GM06990 (cell line): ENCODE data around the gene PRORP.
A peak's percentile ranks its signal among the peaks of the same experiment; 100 is the strongest.
"Not testable (repeated sequence)": the region's sequence is repeated elsewhere in the genome, so short reads cannot be mapped to it uniquely, and the experiment has no call there.

Source experiments
- DNase-seq: peaks from one replicate; pipeline ENCODE4 v3.0.0-alpha.2; 2011; ENCODE audit not compliant: insufficient read length; ENCODE audit errors: extremely low read depth
- H3K27me3 ChIP-seq: replicated peaks from 2 replicates; pipeline ENCODE4 v1.6.0; 2011; ENCODE audit warnings: low read length; ENCODE audit not compliant: control insufficient read depth, insufficient read depth
- H3K36me3 ChIP-seq: 2 replicates; pipeline ENCODE4 v1.5.1; 2011; ENCODE audit warnings: low read length; ENCODE audit not compliant: control insufficient read depth, insufficient read depth
- H3K4me3 ChIP-seq: replicated peaks from 2 replicates; pipeline ENCODE4 v1.5.1; 2011; ENCODE audit warnings: low read depth, mild to moderate bottlenecking, control low read depth, low read length
- TF ChIP-seq, protein P1 (sequence below): IDR thresholded peaks from 2 replicates; pipeline ENCODE4 v1.5.1; 2011; ENCODE audit warnings: low read length, control low read depth, mild to moderate bottlenecking, inconsistent platforms; ENCODE audit not compliant: insufficient read depth, poor library complexity, severe bottlenecking

Gene PRORP

DNA sequence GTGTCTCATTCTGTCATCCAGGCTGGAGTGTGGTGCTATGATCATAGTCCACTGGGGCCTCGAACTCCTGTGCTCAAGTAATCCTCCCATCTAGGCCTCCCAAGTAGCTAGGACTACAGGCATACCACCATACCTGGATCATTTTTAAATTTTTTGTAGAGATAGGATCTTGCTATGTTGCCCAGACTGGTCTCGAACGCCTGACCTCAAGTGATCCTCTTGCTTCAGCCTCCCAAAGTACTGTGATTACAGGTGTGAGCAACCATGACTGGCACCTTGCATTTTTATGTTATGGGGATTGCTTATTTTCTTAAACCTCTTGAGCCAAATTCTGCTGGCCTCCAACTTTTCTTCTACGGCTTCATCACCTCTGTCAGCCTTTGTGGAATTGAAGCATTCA lies 26.9 kb downstream of the PRORP start:
- TF ChIP-seq, protein P1, sequence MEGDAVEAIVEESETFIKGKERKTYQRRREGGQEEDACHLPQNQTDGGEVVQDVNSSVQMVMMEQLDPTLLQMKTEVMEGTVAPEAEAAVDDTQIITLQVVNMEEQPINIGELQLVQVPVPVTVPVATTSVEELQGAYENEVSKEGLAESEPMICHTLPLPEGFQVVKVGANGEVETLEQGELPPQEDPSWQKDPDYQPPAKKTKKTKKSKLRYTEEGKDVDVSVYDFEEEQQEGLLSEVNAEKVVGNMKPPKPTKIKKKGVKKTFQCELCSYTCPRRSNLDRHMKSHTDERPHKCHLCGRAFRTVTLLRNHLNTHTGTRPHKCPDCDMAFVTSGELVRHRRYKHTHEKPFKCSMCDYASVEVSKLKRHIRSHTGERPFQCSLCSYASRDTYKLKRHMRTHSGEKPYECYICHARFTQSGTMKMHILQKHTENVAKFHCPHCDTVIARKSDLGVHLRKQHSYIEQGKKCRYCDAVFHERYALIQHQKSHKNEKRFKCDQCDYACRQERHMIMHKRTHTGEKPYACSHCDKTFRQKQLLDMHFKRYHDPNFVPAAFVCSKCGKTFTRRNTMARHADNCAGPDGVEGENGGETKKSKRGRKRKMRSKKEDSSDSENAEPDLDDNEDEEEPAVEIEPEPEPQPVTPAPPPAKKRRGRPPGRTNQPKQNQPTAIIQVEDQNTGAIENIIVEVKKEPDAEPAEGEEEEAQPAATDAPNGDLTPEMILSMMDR: no peak
- H3K36me3 ChIP-seq: no peaks in the 10 kb centered on the region
- no peak overlapping the region for H3K4me3 ChIP-seq
- no peaks in the 10 kb centered on the region for H3K27me3 ChIP-seq
- no peak for DNase-seq

DNA sequence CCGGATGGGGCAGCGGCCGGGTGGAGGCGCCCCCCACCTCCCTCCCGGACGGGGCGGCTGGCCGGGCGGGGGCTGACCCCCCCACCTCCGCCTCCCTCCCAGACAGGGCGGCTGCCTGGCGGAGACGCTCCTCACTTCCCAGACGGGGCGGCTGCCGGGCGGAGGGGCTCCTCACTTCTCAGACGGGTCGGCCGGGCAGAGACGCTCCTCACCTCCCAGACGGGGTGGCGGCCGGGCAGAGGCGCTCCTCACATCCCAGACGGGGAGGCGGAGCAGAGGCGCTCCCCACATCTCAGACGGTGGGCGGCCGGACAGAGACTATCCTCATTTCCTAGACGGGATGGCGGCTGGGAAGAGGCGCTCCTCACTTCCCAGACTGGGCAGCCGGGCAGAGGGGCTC lies 30.2 kb downstream of the PRORP start:
- H3K36me3 ChIP-seq, DNase-seq, H3K27me3 ChIP-seq, H3K4me3 ChIP-seq: not testable (repeated sequence)

DNA sequence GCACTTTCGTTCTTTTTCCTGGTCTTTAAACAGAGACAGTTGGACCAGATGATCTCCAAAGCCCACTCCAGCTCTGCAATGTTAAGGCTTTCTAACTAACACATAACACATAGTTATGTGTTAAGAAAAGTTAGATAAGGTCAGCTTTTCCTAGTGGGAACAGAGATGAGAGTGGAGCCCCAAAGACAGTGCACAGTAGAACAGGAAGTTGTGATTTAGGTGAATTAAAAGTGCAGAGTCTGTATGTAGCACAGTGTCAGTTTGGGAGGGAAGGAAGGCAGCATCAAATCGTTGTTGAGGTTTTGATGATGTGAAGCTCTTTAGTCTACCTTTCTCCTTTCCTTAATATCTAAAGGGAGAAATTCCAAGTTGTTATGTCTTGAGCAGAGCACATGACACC lies 31.7 kb downstream of the PRORP start:
- no peak for DNase-seq
- TF ChIP-seq, protein P1: no peak
- no peak overlapping the region for H3K4me3 ChIP-seq

DNA sequence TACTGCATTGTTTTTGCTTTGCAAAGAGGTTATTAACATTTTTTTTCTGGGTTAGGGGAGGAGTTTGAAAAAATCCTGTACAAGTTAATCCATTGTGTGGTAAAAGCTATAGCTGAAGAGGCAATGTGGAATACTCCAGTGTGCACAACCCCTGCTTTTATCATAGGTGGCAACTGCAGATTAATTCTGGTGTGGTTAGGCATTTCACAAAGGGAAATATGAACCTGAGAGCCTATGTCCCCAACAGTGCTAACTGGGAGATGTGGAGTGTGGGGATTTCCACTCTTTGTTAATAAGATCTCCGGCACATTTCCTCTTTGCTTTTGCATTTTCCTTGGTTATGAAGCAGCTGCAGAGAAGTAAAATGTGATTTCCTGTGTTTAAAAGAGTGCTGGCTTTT lies 33.6 kb downstream of the PRORP start:
- Histone ChIP-seq H3K36me3 (peaks cover 2% of the 10 kb centered on the region; the same call in 1 of the 2 replicates), H3K27me3 (no peaks in the 10 kb centered on the region), H3K4me3 (no peak overlapping the region)
- TF ChIP-seq, protein P1: no peak
- peak; percentile 22 for DNase-seq

More for the DNA sequence above, 31.7 kb downstream of the PRORP start:
- Histone ChIP-seq H3K27me3 (no peaks in the 10 kb centered on the region), H3K36me3 (peaks cover 1% of the 10 kb centered on the region; the same call in 1 of the 2 replicates)

DNA sequence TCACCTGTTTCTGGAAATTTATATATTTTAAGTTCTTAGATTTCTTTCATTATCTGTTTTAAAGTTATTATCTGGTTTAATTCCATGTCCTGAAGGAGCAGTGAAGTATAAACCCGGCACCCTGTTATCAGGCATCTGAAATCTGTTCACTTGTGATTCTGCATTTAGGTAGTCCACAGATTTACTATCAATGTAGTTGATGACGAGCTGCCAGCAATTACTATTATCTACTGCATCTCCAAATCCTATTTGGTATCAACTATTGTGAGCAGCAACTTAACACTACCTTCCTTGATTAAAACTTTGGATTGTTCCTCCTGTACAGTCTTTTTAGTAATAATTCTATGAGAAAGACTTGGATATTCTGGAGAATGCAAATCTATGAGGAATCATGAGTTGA lies 36.1 kb downstream of the PRORP start:
- H3K27me3 ChIP-seq: no peaks in the 10 kb centered on the region
- no peak overlapping the region for H3K4me3 ChIP-seq
- TF ChIP-seq, protein P1: no peak
- no peak for DNase-seq
- peaks cover 2% of the 10 kb centered on the region; the same call in 1 of the 2 replicates for H3K36me3 ChIP-seq

DNA sequence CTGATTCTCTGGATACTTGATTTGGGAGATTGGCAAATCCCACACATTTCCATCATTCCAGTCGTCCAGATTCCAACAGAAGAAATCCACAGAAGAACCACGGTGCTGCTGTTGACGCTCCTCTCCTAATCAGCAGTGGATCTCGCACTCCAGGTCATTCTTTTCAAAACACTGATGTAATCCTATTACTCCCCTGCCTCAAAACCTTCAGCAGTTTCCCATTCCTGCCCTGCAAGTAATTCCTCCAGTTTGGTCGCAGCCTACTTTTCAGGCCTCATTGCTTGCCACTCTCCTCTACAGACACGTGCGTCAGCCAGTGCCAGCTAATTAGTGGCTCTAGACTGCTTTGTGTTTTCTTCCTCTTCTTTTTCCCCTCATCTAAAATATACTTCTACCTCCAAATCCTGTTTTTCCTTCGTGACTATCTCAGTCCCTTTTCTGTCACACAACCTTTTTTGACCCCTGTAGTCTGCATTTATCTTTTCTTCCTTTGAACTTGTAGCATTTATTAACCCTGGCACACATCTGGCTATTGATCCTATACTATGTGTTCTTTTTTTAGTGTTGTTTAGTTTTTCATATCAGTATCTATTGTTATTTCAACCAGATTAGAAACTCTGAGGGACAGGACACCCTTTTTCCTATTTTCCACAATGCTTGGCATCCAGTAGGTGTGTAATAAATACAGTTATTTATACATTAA lies 36.8 kb downstream of the PRORP start:
- no peaks in the 10 kb centered on the region for H3K27me3 ChIP-seq
- TF ChIP-seq, protein P1: no peak
- no peak overlapping the region for H3K4me3 ChIP-seq
- H3K36me3 ChIP-seq: peaks cover 2% of the 10 kb centered on the region; the same call in 1 of the 2 replicates
- no peak for DNase-seq
